Epithelial cell of proximal tubule (primary cell): ENCODE data around the gene CDK5R2. TPM values are rescaled to one million over a fixed set of nuclear protein-coding genes. Genes with fewer than 3 reads are reported as not detected.
"Not testable (repeated sequence)": the region's sequence is repeated elsewhere in the genome, so short reads cannot be mapped to it uniquely, and the experiment has no call there.

ENCODE experiments used
- DNase-seq: peaks from one replicate; pipeline ENCODE4 v3.0.0-alpha.2; 2011; ENCODE audit warnings: low read depth
- H3K4me3 ChIP-seq: 2 replicates; pipeline ENCODE4 v1.5.1; 2011; ENCODE audit warnings: low read depth, mild to moderate bottlenecking, low read length
- CTCF ChIP-seq: conservative IDR thresholded peaks from 2 replicates; pipeline ENCODE4 v1.5.1; 2012; ENCODE audit warnings: low read depth, mild to moderate bottlenecking, low read length
- total RNA-seq: library from RNA; depleted of rRNA; stranded (reverse); fragments of >200 nt; gene quantifications from 2 replicates; pipeline ENCODE4 v1.2.3, GENCODE V29; 2015

CDK5R2 gene
- not detected in 2 replicates for total RNA-seq

- H3K4me3 ChIP-seq, result peak within 1 kb of the TSS; percentile 36
- TF ChIP-seq CTCF, result no peak
- DNase-seq, result no peak
These were observed at the start of gene CDK5R2 for GRCh38 chr2:218959141-218959731. Gene CDK5R2, plus strand, starts transcription at chr2:218959666. Its CDS starts 155 bp downstream, at chr2:218959821.

GRCh38 chr2:218910741-218911140 is 48.7 kb upstream of the CDK5R2 start:
- no peak for TF ChIP-seq CTCF
- H3K4me3 ChIP-seq, result no peak overlapping the region
- DNase-seq, result no peak

- TF ChIP-seq CTCF, result no peak
- no peak for DNase-seq
- H3K4me3 ChIP-seq, result no peak overlapping the region
These were observed 39.0 kb upstream of the CDK5R2 start for GRCh38 chr2:218920504-218920903.

- H3K4me3 ChIP-seq, result no peak overlapping the region
- no peak for DNase-seq
- TF ChIP-seq CTCF, result no peak
These were observed 34.7 kb upstream of the CDK5R2 start for GRCh38 chr2:218924757-218925156.

- H3K4me3 ChIP-seq, result no peak overlapping the region
- no peak for TF ChIP-seq CTCF
- DNase-seq, result no peak
These were observed 34.0 kb upstream of the CDK5R2 start for GRCh38 chr2:218925434-218925833.

GRCh38 chr2:218927422-218927821 is 32.0 kb upstream of the CDK5R2 start:
- no peak for TF ChIP-seq CTCF
- no peak for DNase-seq
- no peak overlapping the region for H3K4me3 ChIP-seq

- no peak for TF ChIP-seq CTCF
- no peak overlapping the region for H3K4me3 ChIP-seq
- DNase-seq, result no peak
These were observed 31.6 kb upstream of the CDK5R2 start for GRCh38 chr2:218927876-218928275.

GRCh38 chr2:218930488-218930887 is 29.0 kb upstream of the CDK5R2 start:
- not testable (repeated sequence) for DNase-seq, H3K4me3 ChIP-seq

- not testable (repeated sequence) for DNase-seq, H3K4me3 ChIP-seq
These were observed 27.7 kb upstream of the CDK5R2 start for GRCh38 chr2:218931751-218932150.
